ENCODE measurements around the gene EGFR.
A peak's percentile ranks its signal among the peaks of the same experiment; 100 is the strongest.

The EGFR gene

GRCh38 chr7:55134786-55135185 is 116.0 kb downstream of the EGFR start:
- TF ChIP-seq, protein P1, sequence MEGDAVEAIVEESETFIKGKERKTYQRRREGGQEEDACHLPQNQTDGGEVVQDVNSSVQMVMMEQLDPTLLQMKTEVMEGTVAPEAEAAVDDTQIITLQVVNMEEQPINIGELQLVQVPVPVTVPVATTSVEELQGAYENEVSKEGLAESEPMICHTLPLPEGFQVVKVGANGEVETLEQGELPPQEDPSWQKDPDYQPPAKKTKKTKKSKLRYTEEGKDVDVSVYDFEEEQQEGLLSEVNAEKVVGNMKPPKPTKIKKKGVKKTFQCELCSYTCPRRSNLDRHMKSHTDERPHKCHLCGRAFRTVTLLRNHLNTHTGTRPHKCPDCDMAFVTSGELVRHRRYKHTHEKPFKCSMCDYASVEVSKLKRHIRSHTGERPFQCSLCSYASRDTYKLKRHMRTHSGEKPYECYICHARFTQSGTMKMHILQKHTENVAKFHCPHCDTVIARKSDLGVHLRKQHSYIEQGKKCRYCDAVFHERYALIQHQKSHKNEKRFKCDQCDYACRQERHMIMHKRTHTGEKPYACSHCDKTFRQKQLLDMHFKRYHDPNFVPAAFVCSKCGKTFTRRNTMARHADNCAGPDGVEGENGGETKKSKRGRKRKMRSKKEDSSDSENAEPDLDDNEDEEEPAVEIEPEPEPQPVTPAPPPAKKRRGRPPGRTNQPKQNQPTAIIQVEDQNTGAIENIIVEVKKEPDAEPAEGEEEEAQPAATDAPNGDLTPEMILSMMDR (IDR thresholded peaks at IDR 0.05; ENCODE audit: low read depth, low read length), result no peak
- peaks cover 45% of the 10 kb centered on the region for H3K4me1 ChIP-seq

GRCh38 chr7:55135462-55135861 is 116.6 kb downstream of the EGFR start:
- TF ChIP-seq, protein P1 (IDR thresholded peaks at IDR 0.05; ENCODE audit: low read depth, low read length), result no peak

More at GRCh38 chr7:55134786-55135185, 116.0 kb downstream of the EGFR start:
- no peaks in the 10 kb centered on the region for H3K27me3 ChIP-seq
- H3K36me3 ChIP-seq, result peaks cover 6% of the 10 kb centered on the region; the same call in 1 of the 2 replicates
- DNase-seq, result no peak
- no peak overlapping the region for H3K4me3 ChIP-seq (ENCODE audit: low read depth, low read length)
- no peaks in the 10 kb centered on the region for H3K9me3 ChIP-seq

GRCh38 chr7:55138663-55139062 is 119.8 kb downstream of the EGFR start:
- no peak for DNase-seq
- no peaks in the 10 kb centered on the region for H3K9me3 ChIP-seq
- peaks cover 29% of the 10 kb centered on the region for H3K36me3 ChIP-seq
- no peaks in the 10 kb centered on the region for H3K27me3 ChIP-seq
- H3K4me3 ChIP-seq (ENCODE audit: low read depth, low read length), result no peak overlapping the region
- H3K4me1 ChIP-seq, result peaks cover 40% of the 10 kb centered on the region
- TF ChIP-seq, protein P1 (IDR thresholded peaks at IDR 0.05; ENCODE audit: low read depth, low read length), result no peak

More at GRCh38 chr7:55135462-55135861, 116.6 kb downstream of the EGFR start:
- Histone ChIP-seq H3K4me3 (ENCODE audit: low read depth, low read length) (no peak overlapping the region), H3K4me1 (peaks cover 45% of the 10 kb centered on the region), H3K9me3 (no peaks in the 10 kb centered on the region), H3K36me3 (peaks cover 6% of the 10 kb centered on the region; the same call in 1 of the 2 replicates), H3K27me3 (no peaks in the 10 kb centered on the region)
- DNase-seq, result no peak

DNA sequence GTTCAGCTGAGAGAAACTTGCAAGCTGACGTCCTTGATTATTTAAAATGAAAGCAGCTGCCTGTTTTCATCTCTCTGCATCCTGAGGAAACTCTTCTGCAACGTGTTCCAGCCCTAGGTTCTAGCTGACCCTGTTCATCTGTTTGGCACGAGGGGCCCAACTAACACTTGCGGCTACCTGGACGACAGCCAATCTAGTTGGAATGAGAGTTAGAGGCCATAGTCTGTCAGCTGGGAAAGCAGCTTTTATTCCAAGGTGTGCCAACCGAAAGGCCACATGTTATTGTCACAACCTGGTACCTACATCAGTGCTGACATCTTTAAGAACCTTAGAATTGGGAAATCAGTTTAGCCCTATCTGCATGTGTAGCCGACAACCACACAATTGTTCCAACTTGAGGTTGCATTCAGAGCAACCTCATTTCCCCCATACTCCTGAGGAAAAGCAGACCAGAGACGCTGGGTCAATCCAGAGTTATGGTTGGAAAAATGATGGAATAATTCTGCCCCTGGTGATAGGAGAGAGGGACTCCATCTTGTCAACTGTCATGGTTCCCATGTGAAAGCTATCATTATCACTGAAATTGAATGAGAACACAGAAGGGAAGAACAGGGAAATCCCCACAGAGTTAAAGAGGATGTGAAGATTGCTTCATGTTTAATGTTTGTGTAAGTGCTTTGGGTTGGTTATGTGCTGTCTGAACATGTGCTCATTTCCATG is 121.6 kb downstream of the EGFR start:
- Histone ChIP-seq H3K9me3 (no peaks in the 10 kb centered on the region), H3K36me3 (peaks cover 46% of the 10 kb centered on the region), H3K4me1 (peaks cover 39% of the 10 kb centered on the region), H3K4me3 (ENCODE audit: low read depth, low read length) (no peak overlapping the region), H3K27me3 (no peaks in the 10 kb centered on the region)
- DNase-seq, result peak; percentile 74
- TF ChIP-seq, protein P1 (IDR thresholded peaks at IDR 0.05; ENCODE audit: low read depth, low read length), result 0 out of 2 replicates have a peak, but pooled peaks have one; percentile 20

DNA sequence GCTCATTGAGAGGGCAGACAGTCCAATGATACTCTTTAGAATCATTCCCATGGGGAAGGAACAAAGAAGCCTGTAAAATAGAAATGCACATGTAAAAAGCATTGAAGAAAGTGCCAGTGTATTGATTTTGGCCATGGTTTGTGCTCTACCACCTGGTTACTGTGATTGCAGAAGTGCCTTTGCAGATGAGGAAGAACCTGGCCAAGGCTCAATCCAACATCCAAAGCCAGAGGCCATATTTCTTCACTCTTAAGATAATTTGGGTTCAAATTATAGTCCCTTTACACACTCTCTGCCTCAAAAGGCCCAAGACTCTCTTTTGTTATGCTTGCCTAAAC is 122.1 kb downstream of the EGFR start:
- H3K27me3 ChIP-seq, result no peaks in the 10 kb centered on the region
- no peaks in the 10 kb centered on the region for H3K9me3 ChIP-seq
- no peak for DNase-seq
- H3K4me3 ChIP-seq (ENCODE audit: low read depth, low read length), result no peak overlapping the region
- TF ChIP-seq, protein P1 (IDR thresholded peaks at IDR 0.05; ENCODE audit: low read depth, low read length), result no peak
- H3K4me1 ChIP-seq, result peaks cover 39% of the 10 kb centered on the region
- H3K36me3 ChIP-seq, result peaks cover 51% of the 10 kb centered on the region

DNA sequence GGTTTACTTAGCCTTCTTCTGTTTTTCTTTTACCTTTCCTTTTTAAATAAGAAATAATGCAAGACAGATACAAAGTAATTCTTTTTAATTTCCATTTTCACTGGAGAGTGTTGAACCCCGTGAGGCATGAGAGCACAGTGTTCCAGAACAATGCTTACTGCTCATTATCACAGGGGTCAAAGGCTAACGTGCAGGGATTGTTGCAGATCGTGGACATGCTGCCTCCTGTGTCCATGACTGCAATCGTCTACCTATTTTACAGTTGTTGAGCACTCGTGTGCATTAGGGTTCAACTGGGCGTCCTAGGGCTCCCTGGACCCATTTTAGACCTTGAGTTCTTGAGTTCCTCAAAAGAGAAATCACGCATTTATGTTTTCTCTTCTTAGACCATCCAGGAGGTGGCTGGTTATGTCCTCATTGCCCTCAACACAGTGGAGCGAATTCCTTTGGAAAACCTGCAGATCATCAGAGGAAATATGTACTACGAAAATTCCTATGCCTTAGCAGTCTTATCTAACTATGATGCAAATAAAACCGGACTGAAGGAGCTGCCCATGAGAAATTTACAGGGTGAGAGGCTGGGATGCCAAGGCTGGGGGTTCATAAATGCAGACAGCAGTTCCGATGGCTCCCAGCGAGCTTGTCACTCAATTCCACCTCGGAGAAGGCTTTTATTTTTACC is 124.2 kb downstream of the EGFR start:
- peaks cover 73% of the 10 kb centered on the region for H3K36me3 ChIP-seq
- DNase-seq, result no peak

More for the DNA sequence above, 124.2 kb downstream of the EGFR start:
- TF ChIP-seq, protein P1 (IDR thresholded peaks at IDR 0.05; ENCODE audit: low read depth, low read length), result no peak
- Histone ChIP-seq H3K27me3 (no peaks in the 10 kb centered on the region), H3K4me1 (peaks cover 39% of the 10 kb centered on the region), H3K9me3 (no peaks in the 10 kb centered on the region), H3K4me3 (ENCODE audit: low read depth, low read length) (no peak overlapping the region)
